Endometrial microvascular endothelial cells (primary cell): ENCODE results near the gene NIT2. TPM values are rescaled to one million over a fixed set of nuclear protein-coding genes. Genes with fewer than 3 reads are reported as not detected.

Source experiments
- total RNA-seq: library from RNA; depleted of rRNA; stranded (reverse); fragments of >200 nt; gene quantifications from one replicate; pipeline ENCODE4 v1.2.3, GENCODE V29; 2015; ENCODE audit errors: inconsistent ontology term

Gene NIT2
- total RNA-seq, 1 donor from 2014 or later = 14.7 TPM

Other genes with a start within 250 kb of the NIT2 start
- 31.3 TPM for gene FILIP1L, start 220.3 kb upstream of the NIT2 start, total RNA-seq
- 30.3 TPM for gene TBC1D23, start 73.8 kb upstream of the NIT2 start, total RNA-seq
- 36.2 TPM for gene TOMM70, start 66.3 kb downstream of the NIT2 start, total RNA-seq
- 1.1 TPM for gene LNP1, start 66.8 kb downstream of the NIT2 start, total RNA-seq
- 5.2 TPM for gene TMEM45A, start 157.9 kb downstream of the NIT2 start, total RNA-seq